Colonic mucosa (tissue), 4 donors: ENCODE measurements around the gene HDAC4. TPM values are rescaled to one million over a fixed set of nuclear protein-coding genes. Genes with fewer than 3 reads are reported as not detected.
A peak's percentile ranks its signal among the peaks of the same experiment; 100 is the strongest.

Experiments
- DNase-seq: peaks from one replicate; pipeline ENCODE4 v3.0.0-alpha.2; 2020
- H3K27ac ChIP-seq: fragments of 200-600 bp; one replicate; pipeline ENCODE4 v1.8.0; 2021
- H3K27me3 ChIP-seq: fragments of 200-600 bp; one replicate; pipeline ENCODE4 v1.8.0; 2021
- H3K36me3 ChIP-seq: fragments of 200-600 bp; one replicate; pipeline ENCODE4 v1.8.0; 2021
- H3K4me1 ChIP-seq: fragments of 200-600 bp; one replicate; pipeline ENCODE4 v1.8.0; 2021; ENCODE audit warnings: mild to moderate bottlenecking
- H3K4me3 ChIP-seq: fragments of 200-600 bp; one replicate; pipeline ENCODE4 v1.8.0; 2021
- H3K9ac ChIP-seq, 2 donors: one replicate each; pipeline ENCODE4 v1.7.0; 2013; ENCODE audit warnings: control low read depth in 2 of 2, low read depth in 2 of 2, low read length in 2 of 2
- H3K9me3 ChIP-seq: fragments of 200-600 bp; one replicate; pipeline ENCODE4 v1.8.0; 2021
- intact Hi-C: fragments of 100-400 bp; cut with DNase I; formaldehyde crosslinking; loops from one replicate; pipeline ENCODE4 v1.14.1; 2022
- total RNA-seq, 2 donors: library from RNA; stranded (reverse); fragmentation: NEBNext Ultra II Directional in 1 of 2; extraction: Animal tissue kit (Norgen Biotek cat#: 25700) in 1 of 2; gene quantifications; one replicate each; pipeline ENCODE4 v1.2.1, GENCODE V29; 2021
- TF ChIP-seq, protein P1 (sequence below): fragments of 200-600 bp; IDR thresholded peaks from one replicate; pipeline ENCODE4 v1.8.0; 2022; ENCODE audit warnings: antibody characterized with exemption, mild to moderate bottlenecking
- donor health status: healthy.
- donor health status: DM: no; HTN: no; CAD: no.
- donor health status: DM: no; HTN: no; CAD: no.

HDAC4 gene
- total RNA-seq, 2 donors from 2014 or later: 35.3 to 46.8 TPM

DNA sequence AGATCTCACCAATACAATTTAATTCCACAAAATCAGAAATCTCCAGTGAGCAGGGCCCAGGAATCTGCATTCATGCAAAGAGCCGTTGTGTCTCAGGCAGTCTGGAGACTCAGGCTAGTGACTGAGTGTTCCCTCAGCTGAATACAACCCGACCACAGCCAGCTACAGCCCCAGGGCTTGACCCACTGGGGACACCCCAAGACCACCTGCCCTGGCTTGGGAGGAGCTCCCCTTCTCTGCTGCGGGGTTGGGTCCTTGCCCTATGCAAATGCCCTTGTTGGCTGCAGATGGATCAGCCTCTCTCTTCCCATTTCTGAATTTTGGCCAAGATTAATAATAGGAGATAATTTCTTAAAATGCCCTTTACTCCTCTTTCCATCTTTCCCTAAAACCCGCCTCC, 395.2 kb downstream of the HDAC4 start:
- no peak overlapping the region for H3K4me3 ChIP-seq
- no peaks in the 10 kb centered on the region for H3K36me3 ChIP-seq
- intact Hi-C loops: no loop called here
- H3K27ac ChIP-seq: no peak overlapping the region
- no peak for DNase-seq
- TF ChIP-seq, protein P1, sequence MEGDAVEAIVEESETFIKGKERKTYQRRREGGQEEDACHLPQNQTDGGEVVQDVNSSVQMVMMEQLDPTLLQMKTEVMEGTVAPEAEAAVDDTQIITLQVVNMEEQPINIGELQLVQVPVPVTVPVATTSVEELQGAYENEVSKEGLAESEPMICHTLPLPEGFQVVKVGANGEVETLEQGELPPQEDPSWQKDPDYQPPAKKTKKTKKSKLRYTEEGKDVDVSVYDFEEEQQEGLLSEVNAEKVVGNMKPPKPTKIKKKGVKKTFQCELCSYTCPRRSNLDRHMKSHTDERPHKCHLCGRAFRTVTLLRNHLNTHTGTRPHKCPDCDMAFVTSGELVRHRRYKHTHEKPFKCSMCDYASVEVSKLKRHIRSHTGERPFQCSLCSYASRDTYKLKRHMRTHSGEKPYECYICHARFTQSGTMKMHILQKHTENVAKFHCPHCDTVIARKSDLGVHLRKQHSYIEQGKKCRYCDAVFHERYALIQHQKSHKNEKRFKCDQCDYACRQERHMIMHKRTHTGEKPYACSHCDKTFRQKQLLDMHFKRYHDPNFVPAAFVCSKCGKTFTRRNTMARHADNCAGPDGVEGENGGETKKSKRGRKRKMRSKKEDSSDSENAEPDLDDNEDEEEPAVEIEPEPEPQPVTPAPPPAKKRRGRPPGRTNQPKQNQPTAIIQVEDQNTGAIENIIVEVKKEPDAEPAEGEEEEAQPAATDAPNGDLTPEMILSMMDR: no peak
- no peaks in the 10 kb centered on the region for H3K27me3 ChIP-seq
- H3K9me3 ChIP-seq: no peaks in the 10 kb centered on the region
- no peak overlapping the region for H3K9ac ChIP-seq
- no peaks in the 10 kb centered on the region for H3K4me1 ChIP-seq

DNA sequence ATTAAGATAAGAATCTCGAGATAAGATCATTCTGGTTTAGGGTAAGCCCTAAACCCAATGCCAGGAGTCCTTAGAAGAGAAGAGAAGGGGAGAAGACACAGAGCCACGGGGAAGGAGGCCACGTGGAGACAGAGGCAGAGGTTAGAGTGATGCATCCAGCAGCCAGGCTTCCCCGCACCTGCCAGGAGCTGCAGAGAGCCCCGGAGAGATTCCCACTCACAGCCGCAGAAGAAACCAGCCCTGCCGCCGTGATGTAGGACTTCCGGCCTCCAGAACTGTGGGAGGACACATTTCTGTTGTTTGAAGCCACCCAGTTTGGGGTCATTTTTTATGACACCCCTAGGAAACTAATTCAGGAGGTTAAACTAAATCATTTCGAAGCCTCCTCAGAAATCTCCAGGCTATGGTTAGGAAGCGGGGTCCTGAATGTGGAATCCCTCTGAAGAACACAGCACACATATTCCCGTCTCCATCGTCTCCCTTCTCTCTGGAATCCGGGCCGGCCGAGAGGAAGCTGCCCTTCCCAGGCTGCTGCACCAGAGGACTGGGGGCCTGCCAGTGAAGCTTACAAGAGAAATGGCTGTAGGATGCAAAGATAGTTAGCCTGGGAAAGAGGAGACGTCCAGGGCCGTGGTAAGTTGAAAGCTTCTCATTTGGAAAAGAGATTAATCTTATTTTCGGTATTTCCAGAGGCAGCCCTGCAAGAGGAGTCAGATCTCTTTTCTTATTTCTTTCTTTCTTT, 396.4 kb downstream of the HDAC4 start:
- no peak for DNase-seq
- H3K9ac ChIP-seq: no peak overlapping the region
- H3K27me3 ChIP-seq: no peaks in the 10 kb centered on the region
- no peak overlapping the region for H3K27ac ChIP-seq
- no peaks in the 10 kb centered on the region for H3K36me3 ChIP-seq
- TF ChIP-seq, protein P1: no peak
- no peaks in the 10 kb centered on the region for H3K4me1 ChIP-seq
- no peaks in the 10 kb centered on the region for H3K9me3 ChIP-seq
- H3K4me3 ChIP-seq: no peak overlapping the region
- intact Hi-C loops: no loop called here

DNA sequence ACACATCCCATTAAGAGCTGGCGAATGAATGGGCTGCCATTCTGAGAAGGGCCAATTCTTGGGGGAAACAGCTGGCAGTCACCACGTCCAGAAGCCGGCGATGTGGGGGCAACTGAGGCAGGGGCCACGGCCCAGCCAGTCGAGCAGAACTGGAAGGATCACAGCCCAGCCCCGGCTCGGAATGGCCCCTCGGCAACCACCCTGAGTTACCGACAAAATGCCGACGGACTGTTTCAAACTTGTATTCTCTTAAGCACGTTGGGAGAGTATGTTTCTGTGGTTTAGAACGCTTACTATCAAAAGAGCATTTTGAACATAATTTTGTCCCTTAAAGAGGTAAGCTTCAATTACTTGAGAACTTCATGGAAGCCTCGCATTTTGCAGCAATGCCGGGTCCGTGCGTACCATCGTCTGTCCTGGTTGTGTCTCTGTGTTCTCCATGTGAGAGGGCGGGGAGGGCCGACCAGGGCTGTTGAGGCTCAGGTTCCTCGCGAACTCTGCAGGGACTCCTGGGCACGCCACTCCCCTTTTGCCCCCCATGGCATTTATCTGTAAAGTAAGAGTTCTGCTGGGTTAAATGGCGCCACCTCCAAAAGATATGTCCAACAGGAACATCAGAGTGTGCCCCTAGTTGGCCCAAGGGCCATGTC, 397.1 kb downstream of the HDAC4 start:
- DNase-seq: no peak
- Histone ChIP-seq H3K9ac (no peak overlapping the region), H3K27me3 (no peaks in the 10 kb centered on the region), H3K9me3 (no peaks in the 10 kb centered on the region), H3K36me3 (no peaks in the 10 kb centered on the region), H3K4me3 (no peak overlapping the region), H3K4me1 (no peaks in the 10 kb centered on the region), H3K27ac (no peak overlapping the region)
- TF ChIP-seq, protein P1: no peak
- intact Hi-C loops: no loop called here

DNA sequence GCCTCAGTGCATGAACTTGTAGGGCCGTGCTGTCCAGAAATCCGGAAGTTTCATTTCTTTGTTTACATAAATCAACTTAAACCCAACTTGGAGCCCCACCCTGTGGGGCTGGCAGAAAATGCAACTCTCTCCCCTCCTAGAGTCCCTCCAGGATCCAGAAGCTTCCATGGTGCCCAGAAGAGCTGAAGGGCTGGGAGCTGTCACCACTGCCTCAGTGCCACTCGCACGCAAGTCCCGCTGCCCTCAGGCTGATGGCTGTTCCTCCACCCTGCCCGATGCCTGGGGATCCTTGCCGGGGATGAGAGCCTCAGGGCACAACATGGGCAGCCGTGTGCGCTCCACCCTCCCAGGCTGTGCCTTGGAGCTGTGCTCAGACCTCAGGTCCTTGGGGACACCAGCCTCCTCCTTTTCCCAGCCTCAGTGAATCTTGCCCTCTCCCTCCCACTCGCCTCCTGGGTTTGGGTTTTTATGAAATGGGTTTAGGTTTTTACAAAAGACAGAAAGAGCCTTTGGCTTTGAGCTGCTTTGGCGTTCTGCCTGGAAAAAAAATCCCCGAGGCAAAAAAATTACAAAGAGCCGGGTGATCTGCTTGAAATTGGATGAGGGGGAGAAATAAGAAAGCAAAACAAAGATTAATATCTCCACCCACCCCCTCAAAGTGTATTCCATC, 397.7 kb downstream of the HDAC4 start:
- H3K9ac ChIP-seq: no peak overlapping the region
- no peaks in the 10 kb centered on the region for H3K4me1 ChIP-seq
- no peaks in the 10 kb centered on the region for H3K36me3 ChIP-seq
- intact Hi-C loops: no loop called here
- TF ChIP-seq, protein P1: no peak
- no peaks in the 10 kb centered on the region for H3K27me3 ChIP-seq
- H3K27ac ChIP-seq: no peak overlapping the region
- DNase-seq: peak; percentile 35
- no peak overlapping the region for H3K4me3 ChIP-seq
- no peaks in the 10 kb centered on the region for H3K9me3 ChIP-seq

DNA sequence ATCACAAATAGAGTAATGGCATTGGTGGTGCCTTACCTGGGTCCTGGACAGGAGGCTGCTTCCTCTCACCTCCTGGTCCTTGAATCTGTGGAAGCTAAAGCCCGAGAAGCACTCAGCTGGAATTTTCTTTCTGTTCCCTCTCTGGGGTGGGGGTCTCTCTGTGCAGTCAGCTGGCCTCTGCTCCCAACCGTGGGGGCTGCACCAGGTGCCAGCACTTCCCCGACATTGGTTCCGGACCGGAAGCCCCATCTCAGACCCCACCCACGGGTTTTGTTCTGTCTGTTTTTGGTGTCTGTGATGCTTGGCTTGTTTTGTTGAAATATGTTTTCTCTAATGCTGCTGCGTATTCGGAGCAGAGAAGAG, 398.2 kb downstream of the HDAC4 start:
- H3K9ac ChIP-seq: no peak overlapping the region
- DNase-seq: no peak
- TF ChIP-seq, protein P1: no peak
- no peak overlapping the region for H3K4me3 ChIP-seq
- no peak overlapping the region for H3K27ac ChIP-seq
- intact Hi-C loops: no loop called here
- H3K4me1 ChIP-seq: no peaks in the 10 kb centered on the region
- H3K27me3 ChIP-seq: no peaks in the 10 kb centered on the region
- no peaks in the 10 kb centered on the region for H3K9me3 ChIP-seq
- no peaks in the 10 kb centered on the region for H3K36me3 ChIP-seq
